HG02884 (cell line): Measurements from ENCODE around the gene NPEPL1.

Experiments used
- ATAC-seq: cut with Tn5 transposase; IDR thresholded peaks from one replicate; pipeline ENCODE4 v1.9.1; 2021; ENCODE audit warnings: mild to moderate bottlenecking, moderate library complexity; ENCODE audit not compliant: unreplicated experiment

NPEPL1 gene

GRCh38 chr20:58700121-58700821 lies 7.7 kb downstream of the NPEPL1 start:
- no peak for ATAC-seq

- no peak for ATAC-seq
Observed at GRCh38 chr20:58700823-58701222, 8.2 kb downstream of the NPEPL1 start.

- ATAC-seq: no peak
Observed at GRCh38 chr20:58701431-58702160, 9.0 kb downstream of the NPEPL1 start.

- no peak for ATAC-seq
Observed at GRCh38 chr20:58702161-58702510, 9.5 kb downstream of the NPEPL1 start.

GRCh38 chr20:58702859-58703648 lies 10.5 kb downstream of the NPEPL1 start:
- ATAC-seq: no peak

- ATAC-seq: no peak
Observed at GRCh38 chr20:58703765-58704371, 11.3 kb downstream of the NPEPL1 start.

- ATAC-seq: no peak
Observed at GRCh38 chr20:58705208-58705926, 12.8 kb downstream of the NPEPL1 start.

- ATAC-seq: no peak
Observed at GRCh38 chr20:58706150-58706892, 13.7 kb downstream of the NPEPL1 start.

- ATAC-seq: no peak
Observed at GRCh38 chr20:58706975-58707681, 14.5 kb downstream of the NPEPL1 start.

GRCh38 chr20:58707770-58708169 lies 15.2 kb downstream of the NPEPL1 start:
- no peak for ATAC-seq

GRCh38 chr20:58708246-58708931 lies 15.8 kb downstream of the NPEPL1 start:
- no peak for ATAC-seq

- ATAC-seq: no peak
Observed at GRCh38 chr20:58709013-58709702, 16.6 kb downstream of the NPEPL1 start.

GRCh38 chr20:58709703-58710039 lies 17.1 kb downstream of the NPEPL1 start:
- no peak for ATAC-seq

GRCh38 chr20:58710481-58711265 lies 18.1 kb downstream of the NPEPL1 start:
- no peak for ATAC-seq

- no peak for ATAC-seq
Observed at GRCh38 chr20:58711266-58712051, 18.9 kb downstream of the NPEPL1 start.

GRCh38 chr20:58712151-58712791 lies 19.7 kb downstream of the NPEPL1 start:
- no peak for ATAC-seq
